ENCODE measurements around the gene ADK. TPM values are rescaled to one million over a fixed set of nuclear protein-coding genes. Genes with fewer than 3 reads are reported as not detected.
"Not testable (repeated sequence)": the region's sequence is repeated elsewhere in the genome, so short reads cannot be mapped to it uniquely, and the experiment has no call there.

ADK gene
- total and polyA plus RNA-seq, 2 of the 4 experiments (the other 2 are of a cell fraction) = 30.6 to 40.9 TPM

- H2BK20ac ChIP-seq (ENCODE audit: low read depth, low read length); H3K36me3 ChIP-seq (ENCODE audit: control insufficient read depth, insufficient read depth, low read length); H3K4ac ChIP-seq (ENCODE audit: low read depth, low read length); intact Hi-C loops (cut with micrococcal nuclease); H4K20me1 ChIP-seq (ENCODE audit: insufficient read depth, low read length); CTCF ChIA-PET; BruUV-seq (replicated peaks); in situ Hi-C loops (cut with MboI; ENCODE audit: low sequenced_read_pairs); DNase-seq; H3K9me3 ChIP-seq (ENCODE audit: control insufficient read depth, insufficient read depth, low read length); H4K8ac ChIP-seq (ENCODE audit: low read depth in 2 of 2, low read length in 2 of 2); H3K27me3 ChIP-seq (ENCODE audit: control insufficient read depth, insufficient read depth, low read length); H4K91ac ChIP-seq (ENCODE audit: insufficient read depth, low read depth, low read length); H2AK9ac ChIP-seq (replicated peaks; ENCODE audit: low read depth, low read length, poor library complexity); H3K4me3 ChIP-seq (ENCODE audit: insufficient read depth, low read depth, low read length); POLR2A ChIA-PET (ENCODE audit: unreplicated experiment); H3K14ac ChIP-seq (replicated peaks; ENCODE audit: low read depth, low read length); H2BK120ac ChIP-seq (ENCODE audit: low read depth, low read length); H3K23ac ChIP-seq (ENCODE audit: low read depth, low read length); H3K56ac ChIP-seq (ENCODE audit: extremely low read depth, insufficient read depth, low read length); H4K5ac ChIP-seq (ENCODE audit: low read depth, low read length); H2BK15ac ChIP-seq (ENCODE audit: low read depth, low read length); H2AFZ ChIP-seq (replicated peaks; ENCODE audit: low read length, poor library complexity); H3K9me1 ChIP-seq (ENCODE audit: insufficient read depth, low read length); H3K4me2 ChIP-seq (ENCODE audit: low read depth, low read length); H3K18ac ChIP-seq (ENCODE audit: low read depth, low read length); H3K9ac ChIP-seq (ENCODE audit: low read depth, low read length); H2BK5ac ChIP-seq (ENCODE audit: low read depth, low read length, poor library complexity, severe bottlenecking); H3K4me1 ChIP-seq (ENCODE audit: control insufficient read depth, insufficient read depth, low read length); ATAC-seq (ENCODE audit: low read depth); H3K79me1 ChIP-seq (ENCODE audit: low read depth in 1 of 2, low read length in 2 of 2); H3K27ac ChIP-seq (ENCODE audit: insufficient read depth, low read length); dilution Hi-C loops (cut with HindIII; ENCODE audit: low sequenced_read_pairs, unreplicated experiment): not testable (repeated sequence)
- WGBS, 2 experiments (ENCODE audit: extremely low coverage in 2 of 2, insufficient read length in 1 of 2) = 100% methylated on average over 4 of the region's 10 CpGs; no CpG with 5 or more reads in 1 of the 2 experiments
- peak overlapping the region; percentile 16; the same call in 1 of the 2 replicates for H2AK5ac ChIP-seq (ENCODE audit: low read depth, low read length)
- TF ChIP-seq NFE2L2 (IDR thresholded peaks at IDR 0.05; ENCODE audit: low read depth, low read length) = peak; percentile 66
Measured at GRCh38 chr10:74476162-74476706, 325.2 kb downstream of the ADK start.

Measured in IMR-90 (cell line).